ENCODE results near the gene RNF157. TPM values are rescaled to one million over a fixed set of nuclear protein-coding genes. Genes with fewer than 3 reads are reported as not detected.

Gene RNF157
- total RNA-seq, 5 donors from 2014 or later (not counting 1 experiment from before 2014, with no cell fraction given) = 50.7 to 66.5 (median 61.9) TPM

DNA sequence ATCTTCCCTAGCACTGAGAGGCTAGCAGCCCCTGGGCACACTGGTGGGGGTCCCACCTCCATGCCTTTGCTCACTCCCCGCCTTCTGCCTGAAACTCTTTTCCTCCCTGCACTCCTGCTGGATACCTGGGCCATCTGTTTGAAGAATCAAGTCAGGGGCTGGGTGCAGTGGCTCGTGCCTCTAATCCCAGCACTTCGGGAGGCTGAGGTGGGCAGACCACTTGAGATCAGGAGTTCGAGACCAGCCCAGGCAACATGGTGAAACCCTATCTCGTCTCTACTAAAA, 115.0 kb downstream of the RNF157 start:
- no peak overlapping the region for H3K4me3 Mint-ChIP-seq
- ChIA-PET POLR2A (no interaction called here), CTCF (interaction anchor here (1.5 to 5.7 kb wide), 3 partner anchors 26 to 155 kb away, joined by 4 to 27 read pairs (median 12); no protein-coding TSS in a partner anchor)
- no peaks in the 10 kb centered on the region for H3K27me3 Mint-ChIP-seq
- no peaks in the 10 kb centered on the region for H3K27me3 ChIP-seq (replicated peaks in 1 of 2; ENCODE audit: control insufficient read depth in 2 of 2, extremely low read depth in 1 of 2, insufficient read depth in 2 of 2, low read length in 1 of 2)
- no peak for DNase-seq
- no peaks in the 10 kb centered on the region for H3K9me3 Mint-ChIP-seq
- H3K36me3 Mint-ChIP-seq = no peaks in the 10 kb centered on the region
- no peak overlapping the region for H3K4me3 ChIP-seq (ENCODE audit: control insufficient read depth in 1 of 2, extremely low read depth in 1 of 2, low read length in 1 of 2)
- H3K27ac ChIP-seq (ENCODE audit: low read length) = no peak overlapping the region
- 85% methylated on average over 5 of the region's 5 CpGs for WGBS (ENCODE audit: insufficient coverage)
- H3K4me1 Mint-ChIP-seq = peaks cover 23 to 38% (median 34%) of the 10 kb centered on the region in 3 donors
- no peaks in the 10 kb centered on the region for H3K9me3 ChIP-seq
- no peak for ATAC-seq (replicated peaks in 1 of 4)
- H3K36me3 ChIP-seq (ENCODE audit: control insufficient read depth in 2 of 2, extremely low read depth in 1 of 2, insufficient read depth in 1 of 2, low read length in 1 of 2) = no peaks in the 10 kb centered on the region
- H3K4me1 ChIP-seq (ENCODE audit: control insufficient read depth in 1 of 2, extremely low read depth in 1 of 2, insufficient read depth in 2 of 2, low read length in 2 of 2) = peaks cover 8 to 31% of the 10 kb centered on the region in 2 experiments
- H3K27ac Mint-ChIP-seq = no peak overlapping the region

DNA sequence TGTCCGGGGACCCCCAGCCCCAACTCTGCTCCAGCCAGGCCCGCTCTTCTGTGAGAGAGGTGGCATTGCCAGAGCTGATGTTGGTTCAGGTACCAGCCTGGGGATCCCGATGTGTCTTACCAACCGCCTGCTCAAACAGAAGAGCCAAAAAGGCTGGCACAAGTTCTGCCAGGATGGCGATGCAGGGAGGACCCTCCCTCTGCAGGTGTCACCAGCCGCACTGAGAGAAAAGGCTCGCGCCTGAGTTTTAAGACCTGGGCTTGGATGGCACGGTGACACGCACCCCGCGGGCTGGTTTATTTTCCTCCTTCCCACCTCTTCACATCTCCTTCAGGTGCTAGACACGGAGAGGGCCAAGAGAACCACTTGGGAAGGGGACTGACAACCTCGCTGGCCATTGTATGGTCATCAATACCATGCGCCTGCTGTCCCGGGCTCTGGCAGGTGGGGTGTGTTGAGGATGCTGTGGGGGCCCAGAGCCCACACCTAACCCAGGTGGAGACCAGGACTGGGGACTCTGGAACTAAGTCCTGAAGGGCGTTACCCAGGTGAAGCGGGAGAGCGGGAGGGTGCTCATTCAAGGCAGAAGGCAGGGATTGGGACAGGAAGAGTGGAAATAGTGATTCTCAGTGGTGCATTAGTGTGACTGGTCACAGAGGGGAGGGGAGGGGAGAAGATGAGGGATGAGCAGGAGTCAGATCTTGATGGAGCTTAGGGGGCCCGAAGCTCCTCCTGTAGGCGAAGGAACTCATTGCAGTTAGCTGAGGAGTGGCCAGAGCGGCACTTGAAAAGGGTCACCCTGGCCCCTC, 115.5 kb downstream of the RNF157 start:
- Histone ChIP-seq H3K4me1 (ENCODE audit: control insufficient read depth in 1 of 2, extremely low read depth in 1 of 2, insufficient read depth in 2 of 2, low read length in 2 of 2) (peaks cover 8 to 31% of the 10 kb centered on the region in 2 experiments), H3K36me3 (ENCODE audit: control insufficient read depth in 2 of 2, extremely low read depth in 1 of 2, insufficient read depth in 1 of 2, low read length in 1 of 2) (no peaks in the 10 kb centered on the region), H3K27me3 (replicated peaks in 1 of 2; ENCODE audit: control insufficient read depth in 2 of 2, extremely low read depth in 1 of 2, insufficient read depth in 2 of 2, low read length in 1 of 2) (no peaks in the 10 kb centered on the region), H3K4me3 (ENCODE audit: control insufficient read depth in 1 of 2, extremely low read depth in 1 of 2, low read length in 1 of 2) (no peak overlapping the region), H3K27ac (ENCODE audit: low read length) (no peak overlapping the region), H3K9me3 (no peaks in the 10 kb centered on the region)
- no peaks in the 10 kb centered on the region for H3K9me3 Mint-ChIP-seq
- H3K4me3 Mint-ChIP-seq = peak overlapping the region in 1 of 3 donors; percentile 12
- DNase-seq (no peak), ATAC-seq (replicated peaks in 1 of 4) (no peak)
- no peaks in the 10 kb centered on the region for H3K36me3 Mint-ChIP-seq
- peak overlapping the region; percentile 55 to 72 for H3K27ac Mint-ChIP-seq
- peaks cover 23 to 38% (median 34%) of the 10 kb centered on the region in 3 donors for H3K4me1 Mint-ChIP-seq
- CTCF ChIA-PET = interaction anchor here (0.8 to 5.7 kb wide), 3 partner anchors 27 to 155 kb away, joined by 4 to 27 read pairs (median 4); no protein-coding TSS in a partner anchor
- POLR2A ChIA-PET = interaction anchor here in 1 of 2 donors (0.5 kb wide), 1 partner anchor 159 kb away, joined by 4 read pairs; no protein-coding TSS in a partner anchor
- WGBS (ENCODE audit: insufficient coverage) = 98% methylated on average over 14 of the region's 22 CpGs
- H3K27me3 Mint-ChIP-seq = no peaks in the 10 kb centered on the region

DNA sequence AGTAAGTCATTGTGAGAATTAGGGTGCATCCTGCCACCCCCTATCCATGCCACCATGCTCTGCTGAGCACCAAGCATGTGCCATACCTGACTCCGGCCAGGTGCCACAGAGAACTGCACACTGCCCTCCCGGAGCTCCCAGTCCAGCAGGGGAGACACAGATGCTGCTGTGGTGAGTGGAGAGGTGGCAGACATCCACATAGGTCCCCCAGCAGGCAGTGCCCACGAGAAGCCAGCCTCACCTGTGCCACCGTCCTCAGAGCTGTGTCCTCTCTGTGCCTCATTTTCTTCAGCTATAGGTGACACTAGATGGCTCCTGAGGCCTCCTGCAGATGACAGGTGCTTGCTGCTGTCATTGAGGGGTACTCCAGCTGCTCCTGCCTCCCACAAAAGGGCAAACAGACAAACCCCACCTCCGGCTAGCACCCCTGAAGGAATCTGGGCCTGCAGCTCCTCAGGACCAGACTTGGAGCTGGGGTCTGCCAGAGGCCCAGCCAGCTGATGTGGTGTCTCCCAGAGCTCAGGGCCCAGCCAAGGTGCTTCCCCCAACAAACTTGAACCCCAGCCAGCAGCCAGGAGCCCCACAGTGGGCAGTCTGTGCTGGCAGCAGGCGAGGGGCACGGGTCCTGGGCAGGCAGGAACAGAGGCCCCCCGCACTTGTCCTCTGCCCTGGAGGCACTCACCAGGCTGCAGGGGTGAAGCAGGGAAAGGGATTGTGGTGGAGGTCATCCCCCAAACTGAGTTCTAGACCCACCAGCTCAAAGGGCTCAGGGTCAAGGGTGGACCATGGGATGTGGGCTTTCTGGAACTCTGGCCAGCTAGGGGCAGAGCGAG, 116.3 kb downstream of the RNF157 start:
- Histone ChIP-seq H3K27me3 (replicated peaks in 1 of 2; ENCODE audit: control insufficient read depth in 2 of 2, extremely low read depth in 1 of 2, insufficient read depth in 2 of 2, low read length in 1 of 2) (peaks cover 0 to 4% of the 10 kb centered on the region in 2 experiments), H3K36me3 (ENCODE audit: control insufficient read depth in 2 of 2, extremely low read depth in 1 of 2, insufficient read depth in 1 of 2, low read length in 1 of 2) (no peaks in the 10 kb centered on the region), H3K9me3 (no peaks in the 10 kb centered on the region), H3K4me1 (ENCODE audit: control insufficient read depth in 1 of 2, extremely low read depth in 1 of 2, insufficient read depth in 2 of 2, low read length in 2 of 2) (peaks cover 8 to 31% of the 10 kb centered on the region in 2 experiments), H3K27ac (ENCODE audit: low read length) (no peak overlapping the region), H3K4me3 (ENCODE audit: control insufficient read depth in 1 of 2, extremely low read depth in 1 of 2, low read length in 1 of 2) (no peak overlapping the region)
- no peak for DNase-seq
- ChIA-PET POLR2A (interaction anchor here in 1 of 2 donors (0.7 kb wide), 1 partner anchor 10 kb away, joined by 5 read pairs; no protein-coding TSS in a partner anchor), CTCF (interaction anchor here (0.6 to 5.7 kb wide), 8 partner anchors 8 to 273 kb away, joined by 3 to 27 read pairs (median 4); no protein-coding TSS in a partner anchor)
- peaks cover 23 to 38% (median 34%) of the 10 kb centered on the region in 3 donors for H3K4me1 Mint-ChIP-seq
- no peaks in the 10 kb centered on the region for H3K36me3 Mint-ChIP-seq
- H3K27me3 Mint-ChIP-seq = no peaks in the 10 kb centered on the region
- 63% methylated on average over 7 of the region's 9 CpGs for WGBS (ENCODE audit: insufficient coverage)
- ATAC-seq (replicated peaks in 1 of 4) = no peak
- H3K9me3 Mint-ChIP-seq = no peaks in the 10 kb centered on the region
- H3K4me3 Mint-ChIP-seq = peak overlapping the region in 1 of 3 donors; percentile 59
- peak overlapping the region; percentile 11 to 55 for H3K27ac Mint-ChIP-seq

DNA sequence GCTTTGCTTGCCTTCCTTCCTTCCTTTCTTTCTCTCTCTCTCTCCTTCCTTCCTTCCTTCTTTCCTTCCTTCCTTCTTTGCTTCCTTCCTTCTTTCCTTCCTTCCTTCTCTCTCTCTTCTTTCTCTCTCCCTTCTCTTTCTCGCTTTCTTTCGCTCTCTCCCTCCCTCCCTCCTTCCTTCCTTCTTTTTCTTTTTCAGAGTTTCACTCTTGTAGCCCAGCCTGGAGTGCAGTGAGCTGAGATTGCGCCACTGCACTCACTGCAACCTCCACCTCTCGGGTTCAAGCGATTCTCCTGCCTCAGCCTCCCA, 117.1 kb downstream of the RNF157 start:
- no peak for ATAC-seq (replicated peaks in 1 of 4)

DNA sequence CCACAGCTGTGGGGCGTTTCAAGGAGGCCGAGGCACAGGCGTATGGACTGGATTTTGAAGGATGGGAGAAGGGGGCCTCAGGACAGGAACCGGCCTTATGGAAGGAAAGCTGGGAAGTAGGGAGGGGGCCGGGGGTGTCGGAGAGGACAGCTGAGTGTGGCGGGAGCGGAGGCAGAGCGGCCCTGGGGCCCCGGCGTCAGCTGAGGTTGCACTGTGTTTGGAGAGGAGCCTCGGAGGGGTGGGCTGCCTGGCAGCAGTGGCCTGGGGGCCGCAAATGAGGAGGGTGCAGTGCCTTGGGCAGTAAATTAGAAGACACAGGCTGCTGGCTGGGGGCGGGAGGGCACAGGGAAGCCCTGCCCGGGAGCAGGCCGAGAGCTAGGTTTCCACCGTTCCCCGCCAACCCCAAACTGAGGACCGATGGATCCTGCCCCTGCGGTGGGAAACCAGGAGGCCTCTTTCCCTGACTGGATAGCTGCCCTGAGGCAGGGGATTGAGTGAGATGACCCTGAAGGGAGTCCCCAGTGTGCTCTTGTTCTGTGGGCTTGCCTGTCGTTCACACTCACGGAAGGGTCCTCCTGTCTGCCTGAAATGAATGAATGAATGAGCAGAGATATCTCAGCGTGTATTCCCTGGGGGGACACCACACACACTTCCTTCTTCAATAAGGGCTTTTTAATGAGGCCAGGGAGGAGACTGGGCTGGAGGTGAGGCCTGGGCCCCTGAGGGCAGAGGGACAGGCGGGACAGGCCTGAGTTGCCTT, 117.7 kb downstream of the RNF157 start:
- Histone ChIP-seq H3K4me1 (ENCODE audit: control insufficient read depth in 1 of 2, extremely low read depth in 1 of 2, insufficient read depth in 2 of 2, low read length in 2 of 2) (peaks cover 8 to 31% of the 10 kb centered on the region in 2 experiments), H3K4me3 (ENCODE audit: control insufficient read depth in 1 of 2, extremely low read depth in 1 of 2, low read length in 1 of 2) (no peak overlapping the region), H3K27ac (ENCODE audit: low read length) (no peak overlapping the region), H3K9me3 (no peaks in the 10 kb centered on the region), H3K36me3 (ENCODE audit: control insufficient read depth in 2 of 2, extremely low read depth in 1 of 2, insufficient read depth in 1 of 2, low read length in 1 of 2) (peaks cover 0 to 1% of the 10 kb centered on the region in 2 donors), H3K27me3 (replicated peaks in 1 of 2; ENCODE audit: control insufficient read depth in 2 of 2, extremely low read depth in 1 of 2, insufficient read depth in 2 of 2, low read length in 1 of 2) (peaks cover 0 to 4% of the 10 kb centered on the region in 2 experiments)
- ChIA-PET POLR2A (interaction anchor here in 1 of 2 donors (1.0 kb wide), 1 partner anchor 146 kb away, joined by 3 read pairs; no protein-coding TSS in a partner anchor), CTCF (interaction anchor here (0.7 to 5.7 kb wide), 4 partner anchors 27 to 274 kb away, joined by 3 to 27 read pairs (median 4); no protein-coding TSS in a partner anchor)
- H3K9me3 Mint-ChIP-seq = no peaks in the 10 kb centered on the region
- ATAC-seq (replicated peaks in 1 of 4) (no peak), DNase-seq (no peak)
- WGBS (ENCODE audit: insufficient coverage) = 97% methylated on average over 18 of the region's 24 CpGs
- no peaks in the 10 kb centered on the region for H3K27me3 Mint-ChIP-seq
- H3K27ac Mint-ChIP-seq = peak overlapping the region; percentile 69 to 75
- H3K4me1 Mint-ChIP-seq = peaks cover 23 to 38% (median 33%) of the 10 kb centered on the region in 3 donors
- peak overlapping the region; percentile 39 to 59 (median 45) for H3K4me3 Mint-ChIP-seq
- no peaks in the 10 kb centered on the region for H3K36me3 Mint-ChIP-seq

More for the DNA sequence above, 117.1 kb downstream of the RNF157 start:
- Mint-ChIP-seq H3K9me3 (no peaks in the 10 kb centered on the region), H3K27me3 (no peaks in the 10 kb centered on the region), H3K4me3 (peak overlapping the region; percentile 10 to 59 (median 25)), H3K4me1 (peaks cover 23 to 38% (median 33%) of the 10 kb centered on the region in 3 donors), H3K27ac (peak overlapping the region; percentile 41 to 52), H3K36me3 (no peaks in the 10 kb centered on the region)
- no peak for DNase-seq
- H3K27me3 ChIP-seq (replicated peaks in 1 of 2; ENCODE audit: control insufficient read depth in 2 of 2, extremely low read depth in 1 of 2, insufficient read depth in 2 of 2, low read length in 1 of 2) = peaks cover 0 to 4% of the 10 kb centered on the region in 2 experiments
- ChIA-PET POLR2A (interaction anchor here in 1 of 2 donors (0.7 kb wide), 1 partner anchor 11 kb away, joined by 5 read pairs; no protein-coding TSS in a partner anchor), CTCF (interaction anchor here (0.6 to 5.7 kb wide), 5 partner anchors 27 to 274 kb away, joined by 3 to 27 read pairs (median 4); no protein-coding TSS in a partner anchor)
- H3K4me3 ChIP-seq (ENCODE audit: control insufficient read depth in 1 of 2, extremely low read depth in 1 of 2, low read length in 1 of 2) = no peak overlapping the region
- no peaks in the 10 kb centered on the region for H3K36me3 ChIP-seq (ENCODE audit: control insufficient read depth in 2 of 2, extremely low read depth in 1 of 2, insufficient read depth in 1 of 2, low read length in 1 of 2)
- 47% methylated on average over 2 of the region's 5 CpGs for WGBS (ENCODE audit: insufficient coverage)
- H3K4me1 ChIP-seq (ENCODE audit: control insufficient read depth in 1 of 2, extremely low read depth in 1 of 2, insufficient read depth in 2 of 2, low read length in 2 of 2) = peaks cover 8 to 31% of the 10 kb centered on the region in 2 experiments
- no peaks in the 10 kb centered on the region for H3K9me3 ChIP-seq
- no peak overlapping the region for H3K27ac ChIP-seq (ENCODE audit: low read length)
